Measurements from ENCODE around the gene UTP18. TPM values are rescaled to one million over a fixed set of nuclear protein-coding genes. Genes with fewer than 3 reads are reported as not detected.
"Not testable (repeated sequence)": the region's sequence is repeated elsewhere in the genome, so short reads cannot be mapped to it uniquely, and the experiment has no call there.

The UTP18 gene
- total RNA-seq, 1 donor from 2014 or later, result 31.9 TPM

- not testable (repeated sequence) for DNase-seq (ENCODE audit: low read depth)
These were observed 70.6 kb downstream of the UTP18 start for GRCh38 chr17:51330861-51331503.

GRCh38 chr17:51335006-51335590, 74.8 kb downstream of the UTP18 start:
- no peak for DNase-seq (ENCODE audit: low read depth)

- DNase-seq (ENCODE audit: low read depth), result no peak
These were observed 75.8 kb downstream of the UTP18 start for GRCh38 chr17:51335883-51336822.

- no peak for DNase-seq (ENCODE audit: low read depth)
These were observed 81.1 kb downstream of the UTP18 start for GRCh38 chr17:51341457-51341856.

- DNase-seq (ENCODE audit: low read depth), result no peak
These were observed 81.9 kb downstream of the UTP18 start for GRCh38 chr17:51342257-51342656.

- no peak for DNase-seq (ENCODE audit: low read depth)
These were observed 84.2 kb downstream of the UTP18 start for GRCh38 chr17:51344532-51344931.

GRCh38 chr17:51346218-51346982, 86.1 kb downstream of the UTP18 start:
- no peak for DNase-seq (ENCODE audit: low read depth)

Other genes with a start within 250 kb of the UTP18 start
- 92.1 and 93.2 TPM in 2 replicates for gene SPAG9, start 139.7 kb upstream of the UTP18 start, total RNA-seq
- 143 and 153 TPM in 2 replicates for gene NME1, start 107.0 kb upstream of the UTP18 start, total RNA-seq
- 388 and 441 TPM in 2 replicates for gene NME2, start 94.1 kb upstream of the UTP18 start, total RNA-seq
- gene MBTD1, start 497 bp upstream of the UTP18 start, total RNA-seq, result 10.4 and 11.6 TPM in 2 replicates